ENCODE measurements around the gene GALNT2.

- TF ChIP-seq POLR2A (IDR thresholded peaks at IDR 0.05; ENCODE audit: low read length): no peak
- TF ChIP-seq GATA1 (IDR thresholded peaks at IDR 0.05; ENCODE audit: low read depth, low read length): no peak
Measured at GRCh38 chr1:230300322-230301301, 233.6 kb downstream of the GALNT2 start.
